ENCODE measurements around the gene DHH.

GRCh38 chr12:49094975-49095365 lies 369 bp upstream of the DHH start:
- no peak for TF ChIP-seq MAX (IDR thresholded peaks at IDR 0.05)
- TF ChIP-seq, protein P1, sequence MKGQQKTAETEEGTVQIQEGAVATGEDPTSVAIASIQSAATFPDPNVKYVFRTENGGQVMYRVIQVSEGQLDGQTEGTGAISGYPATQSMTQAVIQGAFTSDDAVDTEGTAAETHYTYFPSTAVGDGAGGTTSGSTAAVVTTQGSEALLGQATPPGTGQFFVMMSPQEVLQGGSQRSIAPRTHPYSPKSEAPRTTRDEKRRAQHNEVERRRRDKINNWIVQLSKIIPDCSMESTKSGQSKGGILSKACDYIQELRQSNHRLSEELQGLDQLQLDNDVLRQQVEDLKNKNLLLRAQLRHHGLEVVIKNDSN (IDR thresholded peaks at IDR 0.05) = no peak
- TF ChIP-seq TAF1 (IDR thresholded peaks at IDR 0.05; ENCODE audit: low read depth) = no peak
- TF ChIP-seq TCF12 (IDR thresholded peaks at IDR 0.05; ENCODE audit: low read depth) = no peak
- TF ChIP-seq CREB1 (IDR thresholded peaks at IDR 0.05; ENCODE audit: low read depth) = no peak
- no peak for TF ChIP-seq CEBPB (IDR thresholded peaks at IDR 0.05)
- TF ChIP-seq YY1 (IDR thresholded peaks at IDR 0.05; ENCODE audit: low read depth) = no peak
- TF ChIP-seq EGR1 (IDR thresholded peaks at IDR 0.05) = no peak
- no peak for TF ChIP-seq RAD21 (IDR thresholded peaks at IDR 0.05; ENCODE audit: low read depth)

Measured in Ishikawa (cell line).